GM12801 (cell line): Measurements from ENCODE around the gene SMYD3.

Experiments used
- TF ChIP-seq, protein P1 (sequence below): IDR thresholded peaks from one replicate; pipeline ENCODE4 v1.5.1; 2011; ENCODE audit warnings: control low read depth; ENCODE audit not compliant: insufficient read length; ENCODE audit errors: extremely low read depth

Gene SMYD3

DNA sequence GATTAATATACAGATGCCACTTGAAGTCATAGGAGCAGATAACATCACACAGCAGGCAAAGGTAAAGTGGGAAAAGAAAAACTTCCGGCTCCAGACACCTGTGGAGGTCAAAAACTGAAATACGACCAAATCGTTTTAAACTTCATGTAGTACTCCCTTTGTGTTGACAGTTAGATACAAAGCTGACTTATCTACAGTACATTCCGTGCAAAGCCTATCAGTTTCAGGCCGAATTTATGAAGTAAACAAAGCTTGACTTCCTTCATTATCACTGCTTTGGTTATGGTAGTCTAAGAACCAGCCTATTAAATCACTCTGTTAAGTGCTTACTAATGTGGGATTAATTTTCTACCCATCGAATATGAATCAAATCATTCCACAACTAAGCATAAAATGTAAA lies 156.3 kb downstream of the SMYD3 start:
- TF ChIP-seq, protein P1, sequence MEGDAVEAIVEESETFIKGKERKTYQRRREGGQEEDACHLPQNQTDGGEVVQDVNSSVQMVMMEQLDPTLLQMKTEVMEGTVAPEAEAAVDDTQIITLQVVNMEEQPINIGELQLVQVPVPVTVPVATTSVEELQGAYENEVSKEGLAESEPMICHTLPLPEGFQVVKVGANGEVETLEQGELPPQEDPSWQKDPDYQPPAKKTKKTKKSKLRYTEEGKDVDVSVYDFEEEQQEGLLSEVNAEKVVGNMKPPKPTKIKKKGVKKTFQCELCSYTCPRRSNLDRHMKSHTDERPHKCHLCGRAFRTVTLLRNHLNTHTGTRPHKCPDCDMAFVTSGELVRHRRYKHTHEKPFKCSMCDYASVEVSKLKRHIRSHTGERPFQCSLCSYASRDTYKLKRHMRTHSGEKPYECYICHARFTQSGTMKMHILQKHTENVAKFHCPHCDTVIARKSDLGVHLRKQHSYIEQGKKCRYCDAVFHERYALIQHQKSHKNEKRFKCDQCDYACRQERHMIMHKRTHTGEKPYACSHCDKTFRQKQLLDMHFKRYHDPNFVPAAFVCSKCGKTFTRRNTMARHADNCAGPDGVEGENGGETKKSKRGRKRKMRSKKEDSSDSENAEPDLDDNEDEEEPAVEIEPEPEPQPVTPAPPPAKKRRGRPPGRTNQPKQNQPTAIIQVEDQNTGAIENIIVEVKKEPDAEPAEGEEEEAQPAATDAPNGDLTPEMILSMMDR: no peak

DNA sequence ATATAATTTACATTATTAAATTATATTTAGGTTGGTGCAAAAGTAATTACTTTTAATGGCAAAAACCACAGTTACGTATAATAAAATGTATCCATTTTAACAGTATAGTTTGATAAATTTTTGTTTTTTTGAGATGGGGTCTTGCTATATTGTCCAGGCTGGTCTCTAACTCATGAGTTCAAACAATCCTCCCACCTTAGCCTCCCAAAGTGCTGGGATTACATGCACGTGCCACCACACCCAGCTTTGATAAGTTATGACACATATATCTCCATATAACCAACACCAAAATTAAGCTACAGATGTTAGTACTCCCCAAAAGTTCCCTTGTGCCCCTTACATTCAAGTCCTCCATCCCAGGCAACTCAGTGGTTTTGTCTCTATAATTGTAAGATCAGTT lies 163.1 kb downstream of the SMYD3 start:
- TF ChIP-seq, protein P1: no peak

DNA sequence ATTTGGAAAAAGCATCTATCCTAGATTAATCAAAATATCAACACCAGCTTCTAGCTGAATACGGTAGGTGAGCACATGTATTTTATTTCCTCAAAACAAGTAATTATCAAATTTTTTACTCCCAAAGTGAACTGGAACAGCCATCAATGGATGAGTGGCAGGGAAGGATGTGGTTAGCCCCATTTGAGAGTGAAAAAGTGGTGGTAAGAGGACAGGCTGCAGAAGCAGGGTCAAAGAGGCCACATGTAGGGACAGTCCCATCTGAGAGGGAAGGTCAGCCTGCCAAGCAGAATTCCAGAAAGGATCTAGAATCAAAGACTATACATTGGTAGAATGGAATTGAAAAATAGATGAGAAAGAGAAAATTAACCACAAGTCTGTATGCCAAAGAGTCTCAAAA lies 163.8 kb downstream of the SMYD3 start:
- TF ChIP-seq, protein P1: no peak

DNA sequence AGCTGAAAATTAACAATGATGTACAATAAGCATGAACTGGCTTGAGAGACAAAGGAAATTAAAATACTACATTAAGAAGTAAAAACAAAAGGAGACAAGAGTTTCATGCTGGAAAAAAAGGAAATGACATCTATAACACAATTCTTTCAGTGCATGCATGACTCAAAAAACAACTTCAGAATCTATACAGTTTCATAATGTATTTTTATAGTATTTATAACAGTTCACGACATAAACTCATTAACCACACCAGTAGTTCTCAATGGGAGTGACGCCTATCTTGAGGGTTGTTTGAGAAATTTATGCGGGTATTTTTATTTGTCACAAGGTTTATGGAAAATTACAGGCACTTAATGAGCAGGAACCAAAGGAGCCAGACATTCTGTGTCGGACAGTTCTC lies 168.5 kb downstream of the SMYD3 start:
- TF ChIP-seq, protein P1: no peak

DNA sequence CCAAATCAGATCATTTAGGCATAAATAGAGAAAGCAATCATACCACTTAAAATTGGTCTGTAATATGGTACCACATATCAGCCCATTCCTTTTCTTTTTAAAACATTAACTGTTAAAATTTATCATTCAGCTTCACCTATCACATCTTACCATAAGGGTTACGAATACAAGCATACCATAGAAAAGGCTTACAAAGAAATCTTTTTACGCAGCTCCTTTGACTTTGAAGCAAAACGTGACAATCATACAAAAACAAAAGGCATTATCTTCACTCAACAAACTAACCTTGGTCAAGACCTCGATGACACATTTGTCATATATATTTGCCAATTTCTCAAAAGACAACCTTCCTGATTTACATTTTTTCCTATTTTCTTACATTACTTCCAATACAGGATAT lies 169.0 kb downstream of the SMYD3 start:
- TF ChIP-seq, protein P1: no peak

DNA sequence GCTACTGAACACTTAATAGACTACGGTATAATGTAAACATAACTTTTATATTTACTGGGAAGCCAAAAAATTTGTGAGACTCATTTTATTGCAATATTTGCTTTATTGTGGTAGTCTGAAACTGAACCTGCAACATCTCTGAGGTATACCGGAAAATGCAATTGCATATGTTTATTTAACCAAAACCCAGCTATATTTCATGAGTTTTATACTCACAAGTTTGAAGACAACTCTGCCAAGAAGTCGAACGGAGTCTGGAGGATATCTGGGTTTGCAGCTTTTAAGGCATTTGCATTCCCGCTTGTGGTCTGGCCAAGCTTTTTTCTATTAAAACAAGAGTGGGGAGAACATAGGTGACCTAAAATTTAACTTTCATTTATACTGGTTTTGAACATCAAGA lies 171.9 kb downstream of the SMYD3 start:
- TF ChIP-seq, protein P1: no peak

DNA sequence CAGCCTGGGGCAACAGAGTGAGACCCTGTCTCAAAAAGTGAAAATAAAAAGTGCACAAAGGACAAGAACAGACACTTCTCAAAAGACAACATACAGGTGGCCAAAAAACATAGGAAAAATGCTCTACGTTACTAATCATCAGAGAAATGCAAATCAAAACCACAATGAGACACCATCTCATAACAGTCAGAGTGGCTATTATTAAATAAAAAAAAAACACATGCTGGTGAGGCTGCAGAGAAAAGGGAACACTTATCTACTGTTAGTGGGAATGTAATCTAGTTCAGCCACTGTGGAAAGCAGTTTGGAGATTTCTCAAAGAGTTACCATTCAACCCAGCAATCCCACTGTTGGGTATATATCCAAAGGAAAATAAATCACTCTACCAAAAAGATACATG lies 173.2 kb downstream of the SMYD3 start:
- TF ChIP-seq, protein P1: no peak

DNA sequence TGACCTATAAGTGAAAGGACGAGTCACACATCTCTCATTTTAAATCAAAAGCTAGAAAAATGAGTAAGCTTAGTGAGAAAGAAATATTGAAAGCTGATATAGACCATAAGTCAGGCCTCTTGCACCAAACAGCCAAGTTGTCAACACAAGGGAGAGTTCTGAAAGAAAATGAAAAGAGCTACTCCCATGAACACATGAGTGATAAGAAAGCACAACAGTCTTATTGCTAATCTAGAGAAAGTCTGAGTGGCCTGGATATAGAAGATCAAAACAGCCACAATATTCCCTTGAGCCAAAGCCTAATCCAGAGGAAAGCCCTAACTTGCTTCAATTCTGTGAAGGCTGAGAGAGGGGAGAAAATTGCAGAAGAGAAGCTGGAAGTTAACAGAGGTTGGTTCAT lies 175.0 kb downstream of the SMYD3 start:
- TF ChIP-seq, protein P1: no peak
